ENCODE data around the gene KCNK3. TPM values are rescaled to one million over a fixed set of nuclear protein-coding genes. Genes with fewer than 3 reads are reported as not detected.

The KCNK3 gene
- total and polyA plus RNA-seq, 2 donors (not counting 3 experiments of a cell fraction or from before 2014, with no cell fraction given): not detected

DNA sequence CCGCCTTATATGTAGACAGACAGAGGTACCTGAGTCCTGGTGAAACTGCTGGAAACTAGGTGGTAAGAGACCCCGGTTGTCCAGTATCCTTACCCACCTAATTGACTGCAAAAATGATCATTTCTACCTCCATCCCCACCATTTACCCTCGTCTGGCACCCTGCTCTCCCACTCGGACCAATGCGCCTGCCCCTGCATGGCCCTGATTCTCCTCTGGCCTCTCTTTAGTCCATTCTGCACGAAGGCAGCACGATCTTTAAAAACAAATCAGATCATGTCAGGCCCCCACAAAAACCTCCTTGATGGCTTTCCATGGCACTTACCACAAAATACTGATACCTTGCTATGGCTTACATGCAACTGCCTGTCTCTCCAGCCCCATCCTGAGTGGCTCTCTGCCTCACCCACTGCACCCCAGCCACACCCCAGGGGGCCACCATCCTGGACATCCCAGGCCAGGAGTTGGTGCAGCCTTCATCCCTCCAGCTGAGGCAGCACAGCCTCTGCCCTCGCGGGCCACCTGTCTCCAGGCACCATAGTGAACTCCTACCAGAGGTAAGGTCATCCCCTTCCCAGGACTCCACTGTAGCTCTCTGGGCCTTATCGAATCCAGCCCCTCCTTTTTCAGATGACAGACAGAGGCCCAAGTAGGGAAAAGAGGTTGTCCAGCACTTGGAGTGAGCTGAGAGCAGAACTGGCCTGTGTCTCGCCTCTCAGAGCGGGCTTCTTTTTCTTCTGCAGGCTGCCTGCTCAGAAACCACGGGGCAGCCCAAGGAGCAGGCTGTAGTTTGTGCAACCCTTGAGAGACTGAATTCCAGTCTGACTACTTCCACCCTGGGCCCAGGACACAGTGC, 39.1 kb upstream of the KCNK3 start:
- Histone ChIP-seq H3K9me1 (replicated peaks; ENCODE audit: control insufficient read depth, extremely low read depth, insufficient read depth, low read length) (no peaks in the 10 kb centered on the region), H3K4me1 (ENCODE audit: control insufficient read depth, extremely low read depth, insufficient read depth, low read length) (no peaks in the 10 kb centered on the region), H3K27me3 (ENCODE audit: control insufficient read depth in 2 of 2, insufficient read depth in 2 of 2, low read length in 2 of 2) (no peaks in the 10 kb centered on the region), H3K36me3 (ENCODE audit: control insufficient read depth in 2 of 2, extremely low read depth in 1 of 2, insufficient read depth in 2 of 2, low read length in 2 of 2) (no peaks in the 10 kb centered on the region), H2AFZ (ENCODE audit: low read depth, low read length) (no peak overlapping the region), H3K4me3 (replicated peaks in 1 of 3; ENCODE audit: insufficient read depth in 1 of 3, low read depth in 1 of 3, low read length in 3 of 3) (no peak overlapping the region), H3K4me2 (ENCODE audit: insufficient read depth, low read length) (no peak overlapping the region), H3K27ac (ENCODE audit: insufficient read depth, low read depth, low read length) (no peak overlapping the region), H3K79me2 (ENCODE audit: control insufficient read depth, insufficient read depth, low read length) (no peaks in the 10 kb centered on the region), H3K9ac (replicated peaks; ENCODE audit: extremely low read depth, insufficient read depth, low read length) (no peak overlapping the region), H3K9me3 (replicated peaks; ENCODE audit: control insufficient read depth, insufficient read depth, low read length) (no peaks in the 10 kb centered on the region), H4K20me1 (replicated peaks; ENCODE audit: control insufficient read depth, extremely low read depth, insufficient read depth, low read length) (no peaks in the 10 kb centered on the region)
- CTCF ChIA-PET: no interaction called here
- DNase-seq (ENCODE audit: low read depth, low spot score) (no peak), FAIRE-seq (no peak)
- intact Hi-C loops (cut with micrococcal nuclease): no loop called here
- no TSS peak for BruUV-seq (replicated peaks)
- no peak for TF ChIP-seq JUN (IDR thresholded peaks at IDR 0.05; ENCODE audit: borderline replicate concordance, insufficient read depth, insufficient read length, low read depth)
- TF ChIP-seq MAX (IDR thresholded peaks at IDR 0.05; ENCODE audit: insufficient read depth, insufficient read length): no peak
- no peak for TF ChIP-seq POLR2A (IDR thresholded peaks at IDR 0.05; ENCODE audit: low read depth, low read length)
- TF ChIP-seq GATA2 (IDR thresholded peaks at IDR 0.05; ENCODE audit: insufficient read depth, insufficient read length, low read depth, low read length): no peak
- POLR2A ChIA-PET: no interaction called here
- dilution Hi-C loops (cut with MboI; ENCODE audit: extremely low pct_ligation_motif_present, low sequenced_read_pairs): no loop called here

GRCh38 chr2:26654061-26654340, 38.5 kb upstream of the KCNK3 start:
- Histone ChIP-seq H3K36me3 (ENCODE audit: control insufficient read depth in 2 of 2, extremely low read depth in 1 of 2, insufficient read depth in 2 of 2, low read length in 2 of 2) (no peaks in the 10 kb centered on the region), H3K4me1 (ENCODE audit: control insufficient read depth, extremely low read depth, insufficient read depth, low read length) (no peaks in the 10 kb centered on the region), H3K79me2 (ENCODE audit: control insufficient read depth, insufficient read depth, low read length) (no peaks in the 10 kb centered on the region), H3K27ac (ENCODE audit: insufficient read depth, low read depth, low read length) (no peak overlapping the region), H3K9me1 (replicated peaks; ENCODE audit: control insufficient read depth, extremely low read depth, insufficient read depth, low read length) (no peaks in the 10 kb centered on the region), H3K27me3 (ENCODE audit: control insufficient read depth in 2 of 2, insufficient read depth in 2 of 2, low read length in 2 of 2) (no peaks in the 10 kb centered on the region), H3K4me3 (replicated peaks in 1 of 3; ENCODE audit: insufficient read depth in 1 of 3, low read depth in 1 of 3, low read length in 3 of 3) (no peak overlapping the region), H2AFZ (ENCODE audit: low read depth, low read length) (no peak overlapping the region), H3K9me3 (replicated peaks; ENCODE audit: control insufficient read depth, insufficient read depth, low read length) (no peaks in the 10 kb centered on the region), H3K4me2 (ENCODE audit: insufficient read depth, low read length) (no peak overlapping the region), H3K9ac (replicated peaks; ENCODE audit: extremely low read depth, insufficient read depth, low read length) (no peak overlapping the region), H4K20me1 (replicated peaks; ENCODE audit: control insufficient read depth, extremely low read depth, insufficient read depth, low read length) (no peaks in the 10 kb centered on the region)
- dilution Hi-C loops (cut with MboI; ENCODE audit: extremely low pct_ligation_motif_present, low sequenced_read_pairs): no loop called here
- DNase-seq (ENCODE audit: low read depth, low spot score) (no peak), FAIRE-seq (no peak)
- CTCF ChIA-PET: no interaction called here
- intact Hi-C loops (cut with micrococcal nuclease): no loop called here
- TF ChIP-seq POLR2AphosphoS5 (IDR thresholded peaks at IDR 0.05; ENCODE audit: insufficient read depth, low read depth, low read length) (no peak), MAX (IDR thresholded peaks at IDR 0.05; ENCODE audit: insufficient read depth, insufficient read length) (no peak), JUN (IDR thresholded peaks at IDR 0.05; ENCODE audit: borderline replicate concordance, insufficient read depth, insufficient read length, low read depth) (no peak), EZH2 (IDR thresholded peaks at IDR 0.05; ENCODE audit: borderline replicate concordance, low read depth, low read length, severe bottlenecking) (no peak), FOS (IDR thresholded peaks at IDR 0.05; ENCODE audit: borderline replicate concordance, insufficient read depth, low read length) (no peak), POLR2A (IDR thresholded peaks at IDR 0.05; ENCODE audit: low read depth, low read length) (no peak), MYC (IDR thresholded peaks at IDR 0.05; ENCODE audit: low read depth, low read length) (no peak), GATA2 (IDR thresholded peaks at IDR 0.05; ENCODE audit: insufficient read depth, insufficient read length, low read depth, low read length) (no peak)
- TF ChIP-seq, protein P1, sequence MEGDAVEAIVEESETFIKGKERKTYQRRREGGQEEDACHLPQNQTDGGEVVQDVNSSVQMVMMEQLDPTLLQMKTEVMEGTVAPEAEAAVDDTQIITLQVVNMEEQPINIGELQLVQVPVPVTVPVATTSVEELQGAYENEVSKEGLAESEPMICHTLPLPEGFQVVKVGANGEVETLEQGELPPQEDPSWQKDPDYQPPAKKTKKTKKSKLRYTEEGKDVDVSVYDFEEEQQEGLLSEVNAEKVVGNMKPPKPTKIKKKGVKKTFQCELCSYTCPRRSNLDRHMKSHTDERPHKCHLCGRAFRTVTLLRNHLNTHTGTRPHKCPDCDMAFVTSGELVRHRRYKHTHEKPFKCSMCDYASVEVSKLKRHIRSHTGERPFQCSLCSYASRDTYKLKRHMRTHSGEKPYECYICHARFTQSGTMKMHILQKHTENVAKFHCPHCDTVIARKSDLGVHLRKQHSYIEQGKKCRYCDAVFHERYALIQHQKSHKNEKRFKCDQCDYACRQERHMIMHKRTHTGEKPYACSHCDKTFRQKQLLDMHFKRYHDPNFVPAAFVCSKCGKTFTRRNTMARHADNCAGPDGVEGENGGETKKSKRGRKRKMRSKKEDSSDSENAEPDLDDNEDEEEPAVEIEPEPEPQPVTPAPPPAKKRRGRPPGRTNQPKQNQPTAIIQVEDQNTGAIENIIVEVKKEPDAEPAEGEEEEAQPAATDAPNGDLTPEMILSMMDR (IDR thresholded peaks at IDR 0.05; ENCODE audit: extremely low read depth in 1 of 2, insufficient read depth in 1 of 2, low read depth in 1 of 2, low read length in 2 of 2): no peak
- POLR2A ChIA-PET: no interaction called here
- BruUV-seq (replicated peaks): no TSS peak

Measured in endothelial cell of umbilical vein (primary cell).